Lower leg skin (tissue), 3 donors: ENCODE results near the gene BTBD16.

Experiments used
- POLR2A ChIP-seq, 2 donors: fragments of 450-650 bp; IDR thresholded peaks; one replicate each; pipeline ENCODE4 v1.6.1; 2016 to 2017; ENCODE audit warnings: antibody characterized with exemption in 2 of 2, mild to moderate bottlenecking in 1 of 2, moderate library complexity in 1 of 2
- TF ChIP-seq, protein P1 (sequence below), 3 donors: fragments of 450-650 bp; IDR thresholded peaks; one replicate each; pipeline ENCODE4 v1.5.1; 2016; ENCODE audit warnings: antibody characterized with exemption in 3 of 3, mild to moderate bottlenecking in 3 of 3, moderate library complexity in 2 of 3

DNA sequence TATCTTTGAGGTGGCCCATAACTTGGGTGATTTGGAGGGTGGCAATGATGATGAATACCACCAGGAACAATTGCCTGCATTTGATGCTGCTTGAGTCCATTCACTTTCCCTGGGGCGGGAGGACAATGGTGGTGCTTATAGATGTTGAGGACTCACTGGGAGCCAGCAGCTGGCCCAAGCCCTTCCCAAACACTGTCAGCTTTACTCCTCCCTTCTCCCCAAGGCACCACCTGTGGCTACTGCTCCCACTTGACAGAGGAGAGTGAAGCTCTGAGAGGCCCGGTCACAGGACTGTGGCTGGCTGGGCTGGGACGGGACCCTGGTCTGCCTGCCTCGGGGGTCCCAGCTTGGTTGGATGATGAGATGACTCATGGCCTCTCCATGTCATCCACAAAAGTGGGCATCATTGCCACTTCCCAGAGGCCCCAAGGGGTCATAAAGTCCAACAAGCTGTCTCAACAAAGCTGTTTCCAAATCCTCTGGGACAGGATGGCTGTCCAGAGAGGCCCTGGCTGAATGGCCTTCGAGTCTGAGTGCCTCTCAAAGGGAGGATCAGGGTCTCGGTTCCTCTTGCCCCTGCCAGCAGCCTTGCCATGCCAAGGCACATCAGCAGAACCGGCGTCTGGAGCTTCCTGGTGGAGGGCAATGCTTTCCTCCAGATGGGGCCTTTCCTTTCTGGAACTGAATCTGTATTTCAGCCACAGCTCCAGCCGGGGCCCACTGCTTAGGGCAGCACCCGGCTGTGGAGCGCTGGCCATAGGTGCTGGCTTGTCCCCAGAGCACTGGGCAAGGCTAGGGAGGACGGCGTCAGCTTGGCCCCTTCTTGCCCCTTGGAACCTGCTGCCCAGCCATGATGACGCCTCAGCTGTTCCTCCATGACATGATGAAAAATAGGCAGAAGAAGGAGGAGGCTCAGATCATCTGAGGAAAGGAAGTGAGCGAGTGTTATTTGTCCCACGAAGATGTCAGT is 56.4 kb downstream of the BTBD16 start:
- TF ChIP-seq POLR2A (IDR thresholded peaks at IDR 0.05): no peak
- TF ChIP-seq, protein P1, sequence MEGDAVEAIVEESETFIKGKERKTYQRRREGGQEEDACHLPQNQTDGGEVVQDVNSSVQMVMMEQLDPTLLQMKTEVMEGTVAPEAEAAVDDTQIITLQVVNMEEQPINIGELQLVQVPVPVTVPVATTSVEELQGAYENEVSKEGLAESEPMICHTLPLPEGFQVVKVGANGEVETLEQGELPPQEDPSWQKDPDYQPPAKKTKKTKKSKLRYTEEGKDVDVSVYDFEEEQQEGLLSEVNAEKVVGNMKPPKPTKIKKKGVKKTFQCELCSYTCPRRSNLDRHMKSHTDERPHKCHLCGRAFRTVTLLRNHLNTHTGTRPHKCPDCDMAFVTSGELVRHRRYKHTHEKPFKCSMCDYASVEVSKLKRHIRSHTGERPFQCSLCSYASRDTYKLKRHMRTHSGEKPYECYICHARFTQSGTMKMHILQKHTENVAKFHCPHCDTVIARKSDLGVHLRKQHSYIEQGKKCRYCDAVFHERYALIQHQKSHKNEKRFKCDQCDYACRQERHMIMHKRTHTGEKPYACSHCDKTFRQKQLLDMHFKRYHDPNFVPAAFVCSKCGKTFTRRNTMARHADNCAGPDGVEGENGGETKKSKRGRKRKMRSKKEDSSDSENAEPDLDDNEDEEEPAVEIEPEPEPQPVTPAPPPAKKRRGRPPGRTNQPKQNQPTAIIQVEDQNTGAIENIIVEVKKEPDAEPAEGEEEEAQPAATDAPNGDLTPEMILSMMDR (IDR thresholded peaks at IDR 0.05): no peak
